Measurements from ENCODE around the gene ZBTB16. TPM values are rescaled to one million over a fixed set of nuclear protein-coding genes. Genes with fewer than 3 reads are reported as not detected.

The ZBTB16 gene
- total RNA-seq, 1 donor from 2014 or later: 171 TPM

GRCh38 chr11:114256176-114256966, 196.9 kb downstream of the ZBTB16 start:
- TF ChIP-seq CTCF (IDR thresholded peaks at IDR 0.05): no peak
- ATAC-seq (no peak), DNase-seq (no peak)
- Histone ChIP-seq H3K36me3 (peaks cover 57% of the 10 kb centered on the region), H3K27me3 (ENCODE audit: low read depth) (no peaks in the 10 kb centered on the region), H3K4me3 (no peak overlapping the region), H3K4me1 (peaks cover 53% of the 10 kb centered on the region), H3K27ac (peak overlapping the region; percentile 42), H3K9me3 (no peaks in the 10 kb centered on the region)
- intact Hi-C loops (cut with DNase I): no loop called here

- Histone ChIP-seq H3K27ac (peak overlapping the region; percentile 42), H3K27me3 (ENCODE audit: low read depth) (no peaks in the 10 kb centered on the region), H3K4me3 (no peak overlapping the region), H3K9me3 (no peaks in the 10 kb centered on the region), H3K4me1 (peaks cover 53% of the 10 kb centered on the region), H3K36me3 (peaks cover 51% of the 10 kb centered on the region)
- DNase-seq (no peak), ATAC-seq (no peak)
- intact Hi-C loops (cut with DNase I): no loop called here
- TF ChIP-seq CTCF (IDR thresholded peaks at IDR 0.05): no peak
These were observed 197.4 kb downstream of the ZBTB16 start for GRCh38 chr11:114256967-114257286.

GRCh38 chr11:114257621-114258558, 198.4 kb downstream of the ZBTB16 start:
- H3K9me3 ChIP-seq: no peaks in the 10 kb centered on the region
- H3K27ac ChIP-seq: peak overlapping the region; percentile 42
- intact Hi-C loops (cut with DNase I): no loop called here
- H3K36me3 ChIP-seq: peaks cover 41% of the 10 kb centered on the region
- peak; percentile 19 for TF ChIP-seq CTCF (IDR thresholded peaks at IDR 0.05)
- peak overlapping the region; percentile 9 for H3K4me3 ChIP-seq
- H3K4me1 ChIP-seq: peaks cover 59% of the 10 kb centered on the region
- ATAC-seq: peak; percentile 15 to 56
- no peaks in the 10 kb centered on the region for H3K27me3 ChIP-seq (ENCODE audit: low read depth)
- DNase-seq: peak; percentile 68

- Histone ChIP-seq H3K4me3 (no peak overlapping the region), H3K27ac (peak overlapping the region; percentile 42), H3K9me3 (no peaks in the 10 kb centered on the region), H3K4me1 (peaks cover 62% of the 10 kb centered on the region), H3K27me3 (ENCODE audit: low read depth) (no peaks in the 10 kb centered on the region), H3K36me3 (peaks cover 33% of the 10 kb centered on the region)
- intact Hi-C loops (cut with DNase I): no loop called here
- ATAC-seq: peak; percentile 25 to 38
- TF ChIP-seq CTCF (IDR thresholded peaks at IDR 0.05): no peak
- peak; percentile 63 for DNase-seq
These were observed 199.2 kb downstream of the ZBTB16 start for GRCh38 chr11:114258696-114259095.

GRCh38 chr11:114259124-114259526, 199.6 kb downstream of the ZBTB16 start:
- Histone ChIP-seq H3K4me1 (peaks cover 62% of the 10 kb centered on the region), H3K4me3 (no peak overlapping the region), H3K27me3 (ENCODE audit: low read depth) (no peaks in the 10 kb centered on the region), H3K27ac (peak overlapping the region; percentile 42), H3K36me3 (peaks cover 29% of the 10 kb centered on the region), H3K9me3 (no peaks in the 10 kb centered on the region)
- ATAC-seq: peak in 1 of 2 donors; percentile 15
- intact Hi-C loops (cut with DNase I): no loop called here
- TF ChIP-seq CTCF (IDR thresholded peaks at IDR 0.05): no peak
- peak; percentile 70 for DNase-seq

Measured in lower lobe of right lung (tissue), 2 donors.